Measurements from ENCODE around the gene TGFBRAP1. TPM values are rescaled to one million over a fixed set of nuclear protein-coding genes. Genes with fewer than 3 reads are reported as not detected.

Gene TGFBRAP1
- total and polyA plus RNA-seq, 2 donors (not counting 3 experiments of a cell fraction or from before 2014, with no cell fraction given): 25.4 to 37.6 TPM

- no peak overlapping the region for H3K4me3 ChIP-seq (replicated peaks in 1 of 3; ENCODE audit: insufficient read depth in 1 of 3, low read depth in 1 of 3, low read length in 3 of 3)
- H3K9ac ChIP-seq (replicated peaks; ENCODE audit: extremely low read depth, insufficient read depth, low read length): no peak overlapping the region
- H3K9me3 ChIP-seq (replicated peaks; ENCODE audit: control insufficient read depth, insufficient read depth, low read length): no peaks in the 10 kb centered on the region
- no peak overlapping the region for H3K4me2 ChIP-seq (ENCODE audit: insufficient read depth, low read length)
- no peak overlapping the region for H3K27ac ChIP-seq (ENCODE audit: insufficient read depth, low read depth, low read length)
- no peak for FAIRE-seq
- POLR2A ChIA-PET: no interaction called here
- no peaks in the 10 kb centered on the region for H3K36me3 ChIP-seq (ENCODE audit: control insufficient read depth in 2 of 2, extremely low read depth in 1 of 2, insufficient read depth in 2 of 2, low read length in 2 of 2)
- no peak overlapping the region for H2AFZ ChIP-seq (ENCODE audit: low read depth, low read length)
- CTCF ChIA-PET: no interaction called here
- H3K9me1 ChIP-seq (replicated peaks; ENCODE audit: control insufficient read depth, extremely low read depth, insufficient read depth, low read length): no peaks in the 10 kb centered on the region
- peaks cover 3 to 6% of the 10 kb centered on the region in 2 experiments for H3K27me3 ChIP-seq (ENCODE audit: control insufficient read depth in 2 of 2, insufficient read depth in 2 of 2, low read length in 2 of 2)
- dilution Hi-C loops (cut with MboI; ENCODE audit: extremely low pct_ligation_motif_present, low sequenced_read_pairs) (no loop called here), intact Hi-C loops (cut with micrococcal nuclease) (no loop called here)
- TF ChIP-seq MAX (IDR thresholded peaks at IDR 0.05; ENCODE audit: insufficient read depth, insufficient read length) (no peak), EZH2 (IDR thresholded peaks at IDR 0.05; ENCODE audit: borderline replicate concordance, low read depth, low read length, severe bottlenecking) (no peak), POLR2AphosphoS5 (IDR thresholded peaks at IDR 0.05; ENCODE audit: insufficient read depth, low read depth, low read length) (no peak), MYC (IDR thresholded peaks at IDR 0.05; ENCODE audit: low read depth, low read length) (no peak), GATA2 (IDR thresholded peaks at IDR 0.05; ENCODE audit: insufficient read depth, insufficient read length, low read depth, low read length) (no peak), FOS (IDR thresholded peaks at IDR 0.05; ENCODE audit: borderline replicate concordance, insufficient read depth, low read length) (no peak), POLR2A (IDR thresholded peaks at IDR 0.05; ENCODE audit: low read depth, low read length) (no peak), CTCF (IDR thresholded peaks at IDR 0.05; ENCODE audit: extremely low read depth in 1 of 2, insufficient read depth in 1 of 2, low read depth in 1 of 2, low read length in 2 of 2) (no peak), JUN (IDR thresholded peaks at IDR 0.05; ENCODE audit: borderline replicate concordance, insufficient read depth, insufficient read length, low read depth) (no peak)
- H4K20me1 ChIP-seq (replicated peaks; ENCODE audit: control insufficient read depth, extremely low read depth, insufficient read depth, low read length): no peaks in the 10 kb centered on the region
- BruUV-seq (replicated peaks): no TSS peak
- H3K4me1 ChIP-seq (ENCODE audit: control insufficient read depth, extremely low read depth, insufficient read depth, low read length): no peaks in the 10 kb centered on the region
- no peaks in the 10 kb centered on the region for H3K79me2 ChIP-seq (ENCODE audit: control insufficient read depth, insufficient read depth, low read length)
- DNase-seq (ENCODE audit: low read depth, low spot score): no peak
These were observed 105.1 kb downstream of the TGFBRAP1 start for GRCh38 chr2:105224444-105224843.
